IMR-90 (cell line): Measurements from ENCODE around the gene POGK.

Experiments
- CHD1 ChIP-seq: IDR thresholded peaks from 2 replicates; pipeline ENCODE4 v1.6.1; 2012; ENCODE audit warnings: low read depth, low read length, improper control_type of control experiment
- CTCF ChIP-seq: conservative IDR thresholded peaks from 2 replicates; pipeline ENCODE4 v1.5.1; 2012; ENCODE audit warnings: mild to moderate bottlenecking, low read depth, low read length, improper control_type of control experiment
- FOS ChIP-seq: fragments of 150-350 bp; IDR thresholded peaks from 2 replicates; pipeline ENCODE4 v1.6.1; 2016; ENCODE audit warnings: low read depth, low read length
- MAFK ChIP-seq: IDR thresholded peaks from 2 replicates; pipeline ENCODE4 v1.6.1; 2012; ENCODE audit warnings: low read depth, low read length, improper control_type of control experiment
- POLR2A ChIP-seq: IDR thresholded peaks from 2 replicates; pipeline ENCODE4 v1.6.1; 2012; ENCODE audit warnings: mild to moderate bottlenecking, low read depth, low read length
- USF2 ChIP-seq: fragments of 150-350 bp; IDR thresholded peaks from 2 replicates; pipeline ENCODE4 v1.6.1; 2017; ENCODE audit warnings: mild to moderate bottlenecking, antibody characterized with exemption, low read length, low read depth

GRCh38 chr1:166839600-166840308 lies 479 bp downstream of the POGK start:
- TF ChIP-seq CTCF, result peak; percentile 23; the same call in 1 of the 2 replicates
- TF ChIP-seq CHD1, result no peak
- no peak for TF ChIP-seq MAFK
- TF ChIP-seq FOS, result no peak
- TF ChIP-seq USF2, result no peak
- TF ChIP-seq POLR2A, result no peak; the same call in 1 of the 2 replicates
